HL-60 (cell line): ENCODE data around the gene TBC1D17.

Experiments
- POLR2AphosphoS5 ChIP-seq: IDR thresholded peaks from 2 replicates; pipeline ENCODE4 v1.6.1; 2012; ENCODE audit warnings: low read depth
- SPI1 ChIP-seq: IDR thresholded peaks from 2 replicates; pipeline ENCODE4 v1.6.1; 2012; ENCODE audit warnings: low read depth, mild to moderate bottlenecking, borderline replicate concordance
- TF ChIP-seq, protein P1 (sequence below): IDR thresholded peaks from one replicate; pipeline ENCODE4 v1.5.1; 2011; ENCODE audit warnings: low read length, control low read depth, inconsistent platforms; ENCODE audit not compliant: insufficient read depth
- TF ChIP-seq, protein P2 (sequence below): IDR thresholded peaks from 2 replicates; pipeline ENCODE4 v1.6.1; 2012; ENCODE audit warnings: low read depth; ENCODE audit not compliant: insufficient replicate concordance

DNA sequence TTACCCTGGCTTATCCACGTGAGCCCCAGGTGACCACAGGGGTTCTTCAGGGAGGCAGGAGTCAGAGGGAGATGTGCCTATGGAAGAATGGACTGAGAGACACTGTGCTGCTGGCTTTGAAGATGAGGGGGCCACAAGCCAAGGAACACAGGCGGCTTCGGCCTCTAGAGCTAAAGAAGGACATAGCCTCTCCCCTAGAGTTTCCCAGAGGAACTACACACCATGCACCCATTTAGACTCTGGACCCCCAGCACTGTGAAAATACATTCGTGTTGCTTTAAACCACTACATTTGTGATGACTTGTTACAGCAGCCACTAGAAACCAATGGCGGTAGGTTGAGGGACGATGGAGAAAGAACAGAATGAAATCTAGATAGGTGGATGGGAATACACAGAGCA lies 37.8 kb downstream of the TBC1D17 start:
- TF ChIP-seq, protein P1, sequence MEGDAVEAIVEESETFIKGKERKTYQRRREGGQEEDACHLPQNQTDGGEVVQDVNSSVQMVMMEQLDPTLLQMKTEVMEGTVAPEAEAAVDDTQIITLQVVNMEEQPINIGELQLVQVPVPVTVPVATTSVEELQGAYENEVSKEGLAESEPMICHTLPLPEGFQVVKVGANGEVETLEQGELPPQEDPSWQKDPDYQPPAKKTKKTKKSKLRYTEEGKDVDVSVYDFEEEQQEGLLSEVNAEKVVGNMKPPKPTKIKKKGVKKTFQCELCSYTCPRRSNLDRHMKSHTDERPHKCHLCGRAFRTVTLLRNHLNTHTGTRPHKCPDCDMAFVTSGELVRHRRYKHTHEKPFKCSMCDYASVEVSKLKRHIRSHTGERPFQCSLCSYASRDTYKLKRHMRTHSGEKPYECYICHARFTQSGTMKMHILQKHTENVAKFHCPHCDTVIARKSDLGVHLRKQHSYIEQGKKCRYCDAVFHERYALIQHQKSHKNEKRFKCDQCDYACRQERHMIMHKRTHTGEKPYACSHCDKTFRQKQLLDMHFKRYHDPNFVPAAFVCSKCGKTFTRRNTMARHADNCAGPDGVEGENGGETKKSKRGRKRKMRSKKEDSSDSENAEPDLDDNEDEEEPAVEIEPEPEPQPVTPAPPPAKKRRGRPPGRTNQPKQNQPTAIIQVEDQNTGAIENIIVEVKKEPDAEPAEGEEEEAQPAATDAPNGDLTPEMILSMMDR = no peak
- TF ChIP-seq, protein P2, sequence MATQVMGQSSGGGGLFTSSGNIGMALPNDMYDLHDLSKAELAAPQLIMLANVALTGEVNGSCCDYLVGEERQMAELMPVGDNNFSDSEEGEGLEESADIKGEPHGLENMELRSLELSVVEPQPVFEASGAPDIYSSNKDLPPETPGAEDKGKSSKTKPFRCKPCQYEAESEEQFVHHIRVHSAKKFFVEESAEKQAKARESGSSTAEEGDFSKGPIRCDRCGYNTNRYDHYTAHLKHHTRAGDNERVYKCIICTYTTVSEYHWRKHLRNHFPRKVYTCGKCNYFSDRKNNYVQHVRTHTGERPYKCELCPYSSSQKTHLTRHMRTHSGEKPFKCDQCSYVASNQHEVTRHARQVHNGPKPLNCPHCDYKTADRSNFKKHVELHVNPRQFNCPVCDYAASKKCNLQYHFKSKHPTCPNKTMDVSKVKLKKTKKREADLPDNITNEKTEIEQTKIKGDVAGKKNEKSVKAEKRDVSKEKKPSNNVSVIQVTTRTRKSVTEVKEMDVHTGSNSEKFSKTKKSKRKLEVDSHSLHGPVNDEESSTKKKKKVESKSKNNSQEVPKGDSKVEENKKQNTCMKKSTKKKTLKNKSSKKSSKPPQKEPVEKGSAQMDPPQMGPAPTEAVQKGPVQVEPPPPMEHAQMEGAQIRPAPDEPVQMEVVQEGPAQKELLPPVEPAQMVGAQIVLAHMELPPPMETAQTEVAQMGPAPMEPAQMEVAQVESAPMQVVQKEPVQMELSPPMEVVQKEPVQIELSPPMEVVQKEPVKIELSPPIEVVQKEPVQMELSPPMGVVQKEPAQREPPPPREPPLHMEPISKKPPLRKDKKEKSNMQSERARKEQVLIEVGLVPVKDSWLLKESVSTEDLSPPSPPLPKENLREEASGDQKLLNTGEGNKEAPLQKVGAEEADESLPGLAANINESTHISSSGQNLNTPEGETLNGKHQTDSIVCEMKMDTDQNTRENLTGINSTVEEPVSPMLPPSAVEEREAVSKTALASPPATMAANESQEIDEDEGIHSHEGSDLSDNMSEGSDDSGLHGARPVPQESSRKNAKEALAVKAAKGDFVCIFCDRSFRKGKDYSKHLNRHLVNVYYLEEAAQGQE = no peak
- TF ChIP-seq SPI1 (no peak), POLR2AphosphoS5 (no peak)
